Muscle of leg (tissue), 11 donors: ENCODE results near the gene RGS8. TPM values are rescaled to one million over a fixed set of nuclear protein-coding genes. Genes with fewer than 3 reads are reported as not detected.
"Not testable (repeated sequence)": the region's sequence is repeated elsewhere in the genome, so short reads cannot be mapped to it uniquely, and the experiment has no call there.

Experiments
- DNase-seq: peaks from one replicate; pipeline ENCODE4 v3.0.0; 2013
- H3K27ac ChIP-seq: one replicate; pipeline ENCODE4 v1.5.1; 2013; ENCODE audit warnings: mild to moderate bottlenecking, low read length, control low read depth
- H3K27me3 ChIP-seq: one replicate; pipeline ENCODE4 v1.6.1; 2013; ENCODE audit warnings: low read length; ENCODE audit not compliant: control insufficient read depth, insufficient read depth
- H3K36me3 ChIP-seq: one replicate; pipeline ENCODE4 v1.6.1; 2013; ENCODE audit warnings: low read length; ENCODE audit not compliant: control insufficient read depth, insufficient read depth
- H3K4me1 ChIP-seq: one replicate; pipeline ENCODE4 v1.6.1; 2013; ENCODE audit warnings: low read length; ENCODE audit not compliant: control insufficient read depth, insufficient read depth
- H3K4me3 ChIP-seq: one replicate; pipeline ENCODE4 v1.5.1; 2013; ENCODE audit warnings: low read length, control low read depth
- H3K9me3 ChIP-seq: replicated peaks from 2 replicates; pipeline ENCODE4 v1.6.1; 2013; ENCODE audit warnings: low read depth, low read length; ENCODE audit not compliant: control insufficient read depth
- WGBS: methylation state at CpG from one replicate; pipeline ENCODE4 v1.1.5; 2013; ENCODE audit warnings: missing lambda C conversion rate; ENCODE audit not compliant: insufficient coverage; 5-methylcytosine and 5-hydroxymethylcytosine counted together
- polyA plus RNA-seq, 8 donors: library from polyadenylated mRNA; unstranded; fragments of 120-200 nt; gene quantifications; one replicate each; pipeline versions ENCODE4 v1.2.1 to v1.2.3, GENCODE V29; 2013; ENCODE audit warnings: inconsistent platforms in 1 of 8, low replicate concordance in 1 of 8; ENCODE audit not compliant: insufficient read length in 8 of 8, insufficient read depth in 1 of 8
- total RNA-seq: library from RNA; stranded (reverse); fragments of 120-200 nt; gene quantifications from one replicate; pipeline ENCODE4 v1.2.4, GENCODE V29; 2013

Gene RGS8
- total and polyA plus RNA-seq, 9 donors = 0.04 to 0.18 (median 0.10) TPM; not detected in 1

DNA sequence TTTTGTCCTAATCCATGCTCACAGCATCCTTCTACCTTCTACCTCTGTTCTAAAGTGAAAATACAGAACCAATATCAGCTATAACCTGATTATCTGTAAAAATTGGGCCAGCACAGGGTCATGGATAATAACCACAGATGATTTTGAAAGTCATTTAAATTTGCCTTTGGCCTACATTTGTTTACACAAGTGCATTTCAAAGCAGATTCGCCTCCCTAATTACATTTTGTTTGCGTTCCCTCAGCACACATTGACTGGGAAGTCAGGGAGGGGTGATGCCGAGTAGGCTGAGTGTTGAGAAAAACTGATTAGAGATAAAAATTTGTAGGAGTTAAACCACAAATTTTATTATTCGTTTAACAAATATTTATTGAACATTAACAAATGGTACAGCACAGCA lies 19.2 kb upstream of the RGS8 start:
- WGBS = no CpG with 5 or more reads among the region's 4 CpGs
- H3K4me1 ChIP-seq = peaks cover 17% of the 10 kb centered on the region
- no peak overlapping the region for H3K27ac ChIP-seq

DNA sequence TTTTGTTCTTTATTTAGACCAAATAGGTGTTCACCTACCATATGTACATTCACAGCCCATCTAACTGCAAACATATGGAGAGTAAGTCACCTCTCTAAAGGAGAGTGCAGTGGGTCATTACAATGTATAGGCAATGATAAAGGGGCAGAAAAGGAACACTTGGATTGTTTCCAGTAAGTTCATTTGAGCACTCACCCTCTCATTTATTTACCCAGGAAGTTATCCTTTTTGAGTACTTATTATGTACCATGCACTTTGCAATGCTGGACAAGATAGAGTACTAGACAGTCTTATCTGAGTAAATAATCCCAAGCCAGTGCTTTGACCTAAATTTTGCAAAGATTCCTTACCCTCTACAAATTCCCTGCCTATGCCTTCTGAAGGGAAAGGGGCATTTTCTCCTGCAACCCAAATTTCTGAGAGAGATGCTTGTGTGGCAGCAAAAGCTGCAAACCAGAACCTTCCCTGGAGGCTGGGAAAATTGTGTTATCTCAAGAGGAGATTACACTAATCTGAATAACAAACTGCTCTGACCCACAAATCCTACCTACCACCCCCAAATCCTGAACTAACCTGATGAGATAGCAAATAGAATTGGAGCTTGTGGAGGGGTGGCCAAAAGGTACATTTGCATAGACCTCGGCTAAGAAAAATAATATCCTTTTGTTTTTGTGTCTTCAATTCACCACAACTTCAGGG lies 18.6 kb upstream of the RGS8 start:
- Histone ChIP-seq H3K4me1 (peaks cover 20% of the 10 kb centered on the region), H3K9me3 (no peaks in the 10 kb centered on the region), H3K27ac (no peak overlapping the region), H3K4me3 (no peak overlapping the region), H3K27me3 (no peaks in the 10 kb centered on the region), H3K36me3 (no peaks in the 10 kb centered on the region)
- no peak for DNase-seq
- WGBS = no CpG with 5 or more reads among the region's 1 CpG

More for the DNA sequence above, 19.2 kb upstream of the RGS8 start:
- H3K4me3 ChIP-seq = no peak overlapping the region
- no peaks in the 10 kb centered on the region for H3K36me3 ChIP-seq
- no peaks in the 10 kb centered on the region for H3K9me3 ChIP-seq
- no peak for DNase-seq
- no peaks in the 10 kb centered on the region for H3K27me3 ChIP-seq

DNA sequence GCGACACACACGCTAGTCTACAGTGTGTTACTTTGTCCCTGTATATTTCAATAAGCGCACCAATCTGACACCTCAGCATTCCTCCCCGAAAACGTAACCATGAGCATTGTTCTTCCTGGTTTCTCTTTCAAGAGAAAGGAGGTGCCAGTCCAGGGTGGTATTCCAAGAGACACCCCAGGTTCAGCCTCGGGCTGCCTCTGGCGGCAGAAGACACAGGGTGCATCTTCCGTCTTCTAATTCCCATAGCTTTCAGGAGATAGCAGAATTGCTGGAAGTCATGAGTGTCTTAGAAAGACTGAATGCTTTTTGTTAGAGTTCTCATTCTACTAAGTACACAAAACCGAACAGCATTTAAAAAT lies 15.9 kb upstream of the RGS8 start:
- Histone ChIP-seq H3K4me1 (peaks cover 23% of the 10 kb centered on the region), H3K27me3 (no peaks in the 10 kb centered on the region), H3K27ac (peak overlapping the region; percentile 78), H3K9me3 (no peaks in the 10 kb centered on the region), H3K36me3 (no peaks in the 10 kb centered on the region), H3K4me3 (peak overlapping the region; percentile 12)
- 57% methylated on average over 6 of the region's 9 CpGs for WGBS
- no peak for DNase-seq

DNA sequence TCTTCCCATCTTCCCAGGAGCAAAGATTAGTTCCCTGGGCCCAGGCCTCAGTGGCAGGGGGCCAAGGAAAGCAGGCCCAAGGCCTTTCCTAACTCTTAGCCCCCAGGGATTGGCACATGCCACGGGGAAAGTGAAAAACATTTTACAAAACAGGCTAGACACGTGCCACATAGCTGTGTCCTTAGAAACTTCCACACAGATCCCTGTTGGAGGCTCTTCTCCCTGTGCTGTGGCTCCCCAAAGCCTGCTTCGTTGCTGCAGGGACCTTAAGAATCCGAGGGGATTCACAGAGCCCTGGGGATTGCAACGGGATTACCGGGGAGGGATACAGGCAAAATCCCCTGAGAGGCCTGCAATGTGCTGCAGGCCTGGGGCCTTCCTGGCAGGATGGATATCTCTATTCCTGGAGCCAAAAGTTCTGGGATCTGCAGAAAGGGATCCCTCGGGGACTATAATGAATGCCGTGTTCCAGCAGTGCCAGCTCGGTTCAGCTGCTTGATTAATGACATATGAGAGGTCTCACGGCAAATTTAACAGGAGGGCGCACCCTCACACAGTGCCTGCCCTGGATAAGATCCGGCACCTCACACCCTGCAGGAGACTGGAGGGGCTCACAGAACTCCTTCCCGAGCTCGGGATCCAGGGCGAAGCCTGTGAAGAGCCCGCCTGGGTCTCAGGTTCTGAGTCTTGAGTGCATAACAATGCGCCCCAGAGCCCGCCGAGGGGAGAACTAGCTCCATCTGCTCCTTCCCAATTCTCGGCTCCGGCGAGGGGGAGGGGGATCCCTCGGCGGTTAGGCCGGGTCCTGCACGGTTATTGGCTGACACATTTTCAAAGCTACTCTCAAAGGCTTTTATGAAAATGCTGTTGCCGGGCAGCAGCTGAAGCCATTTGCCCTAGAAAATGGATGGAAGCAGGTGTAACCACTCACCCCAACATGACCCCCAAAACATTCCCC lies 15.3 kb upstream of the RGS8 start:
- WGBS = 22% methylated on average over 19 of the region's 27 CpGs
- Histone ChIP-seq H3K36me3 (no peaks in the 10 kb centered on the region), H3K4me3 (peak overlapping the region; percentile 16), H3K4me1 (peaks cover 23% of the 10 kb centered on the region), H3K27ac (peak overlapping the region; percentile 78), H3K27me3 (no peaks in the 10 kb centered on the region), H3K9me3 (no peaks in the 10 kb centered on the region)
- peak; percentile 74 for DNase-seq

DNA sequence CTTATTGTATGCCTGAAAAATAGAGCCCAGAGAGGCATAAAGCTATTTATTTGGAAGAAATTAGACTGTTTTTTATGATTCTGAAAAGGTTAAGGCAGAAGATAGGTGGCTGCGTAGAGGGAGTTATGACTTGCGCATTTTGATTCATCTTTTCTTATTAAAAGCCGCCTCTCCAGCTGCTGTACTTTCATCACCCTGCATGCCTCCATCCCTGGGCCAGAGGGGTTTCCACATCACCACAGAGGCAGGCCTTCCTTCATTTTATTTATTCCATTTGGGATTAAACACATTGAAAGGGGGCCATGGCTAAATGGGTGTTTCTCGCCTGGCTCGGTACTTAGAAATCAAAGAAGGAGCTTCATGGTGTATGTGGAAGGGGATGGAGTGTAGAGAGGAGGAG lies 14.6 kb upstream of the RGS8 start:
- WGBS = 84% methylated on average over 2 of the region's 5 CpGs
- Histone ChIP-seq H3K4me1 (peaks cover 23% of the 10 kb centered on the region), H3K4me3 (no peak overlapping the region), H3K27ac (peak overlapping the region; percentile 78), H3K36me3 (no peaks in the 10 kb centered on the region), H3K27me3 (no peaks in the 10 kb centered on the region), H3K9me3 (no peaks in the 10 kb centered on the region)
- DNase-seq = no peak

DNA sequence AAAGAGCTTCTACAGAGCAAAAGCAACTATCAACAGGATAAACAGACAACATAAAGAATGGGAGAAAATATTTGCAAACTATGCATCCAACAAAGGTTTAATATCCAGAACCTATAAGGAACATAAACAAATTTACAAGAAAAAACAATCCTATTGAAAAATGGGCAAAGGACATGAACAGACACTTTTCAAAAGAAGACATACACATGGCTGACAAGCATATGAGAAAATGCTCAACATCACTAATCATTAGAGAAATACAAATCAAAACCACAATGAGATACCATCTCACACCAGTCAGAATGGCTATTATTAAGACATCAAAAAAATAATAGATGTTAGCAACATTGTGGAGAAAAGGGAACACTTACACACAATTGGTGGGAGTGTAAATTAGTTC lies 8.8 kb upstream of the RGS8 start:
- H3K4me1 ChIP-seq, H3K9me3 ChIP-seq, H3K36me3 ChIP-seq, H3K27me3 ChIP-seq, DNase-seq, H3K27ac ChIP-seq, H3K4me3 ChIP-seq: not testable (repeated sequence)

DNA sequence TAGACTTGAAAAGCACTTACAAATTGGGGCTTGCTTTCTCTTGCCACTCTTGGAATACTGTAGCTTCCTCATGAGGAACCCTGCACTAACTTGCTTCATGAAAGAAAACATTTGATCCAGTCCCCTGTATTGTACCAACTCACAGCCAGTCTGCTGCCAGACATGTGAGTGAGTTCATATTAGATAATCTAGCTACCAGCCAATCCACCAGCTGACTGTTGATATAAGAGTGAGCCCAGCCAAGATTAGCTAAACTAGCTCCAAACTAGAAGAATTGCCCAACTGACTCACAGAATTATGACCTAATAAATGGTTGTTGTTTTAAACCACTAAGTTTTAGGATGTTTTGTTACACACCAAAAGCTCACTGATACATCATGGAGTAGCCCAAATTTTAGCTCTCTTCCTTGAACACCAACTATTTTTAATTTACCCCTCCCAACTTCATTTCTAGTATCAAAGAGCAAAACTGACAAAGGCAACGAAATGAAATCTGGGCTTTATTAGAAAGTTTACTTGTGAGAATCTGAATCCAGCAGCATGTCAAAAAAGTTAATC lies 6.6 kb upstream of the RGS8 start:
- no peak overlapping the region for H3K27ac ChIP-seq
- DNase-seq = no peak
- no peaks in the 10 kb centered on the region for H3K27me3 ChIP-seq
- no peak overlapping the region for H3K4me3 ChIP-seq
- WGBS = no CpG with 5 or more reads among the region's 1 CpG
- no peaks in the 10 kb centered on the region for H3K36me3 ChIP-seq
- no peaks in the 10 kb centered on the region for H3K4me1 ChIP-seq
- peaks cover 5% of the 10 kb centered on the region for H3K9me3 ChIP-seq

DNA sequence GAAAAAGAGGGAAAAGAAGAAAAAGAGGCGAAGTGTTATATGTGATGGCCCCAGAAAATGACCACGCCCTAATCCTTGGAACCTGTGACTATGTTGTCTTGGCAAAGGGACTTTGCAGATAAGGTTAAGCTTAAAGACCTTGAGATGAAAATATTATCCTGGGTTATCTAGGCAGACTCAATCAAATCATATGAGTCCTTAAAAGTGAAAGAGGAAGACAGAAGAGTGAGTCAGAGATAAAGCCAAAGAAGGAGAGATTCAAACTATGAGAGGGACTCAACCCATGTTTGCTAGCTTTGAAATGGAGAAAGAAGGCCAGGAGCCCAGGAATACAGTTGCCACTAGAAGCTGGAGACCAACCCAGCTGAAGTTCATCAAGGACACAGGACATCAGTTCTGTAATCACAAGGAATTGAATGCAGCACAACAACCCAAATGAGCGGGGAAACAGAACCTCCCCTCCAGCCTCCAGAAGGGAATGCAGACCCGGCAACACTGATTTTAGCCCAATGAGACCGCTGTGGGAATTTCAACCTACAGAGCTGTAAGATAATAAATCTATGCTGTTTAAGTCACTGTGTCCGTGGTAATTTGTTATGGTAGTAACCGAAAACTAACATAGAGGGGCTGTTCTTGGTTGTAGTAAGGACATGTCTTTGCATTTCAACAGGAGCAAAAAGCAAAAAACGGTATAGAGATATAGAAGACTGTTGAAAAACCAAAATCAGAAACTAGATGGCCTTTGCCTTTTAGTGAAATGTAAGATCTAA lies 4.2 kb upstream of the RGS8 start:
- Histone ChIP-seq H3K4me1 (no peaks in the 10 kb centered on the region), H3K4me3 (no peak overlapping the region), H3K27me3 (peaks cover 10% of the 10 kb centered on the region), H3K36me3 (no peaks in the 10 kb centered on the region), H3K9me3 (peaks cover 5% of the 10 kb centered on the region), H3K27ac (no peak overlapping the region)
- no peak for DNase-seq
- WGBS = 83% methylated on average over 3 of the region's 8 CpGs

DNA sequence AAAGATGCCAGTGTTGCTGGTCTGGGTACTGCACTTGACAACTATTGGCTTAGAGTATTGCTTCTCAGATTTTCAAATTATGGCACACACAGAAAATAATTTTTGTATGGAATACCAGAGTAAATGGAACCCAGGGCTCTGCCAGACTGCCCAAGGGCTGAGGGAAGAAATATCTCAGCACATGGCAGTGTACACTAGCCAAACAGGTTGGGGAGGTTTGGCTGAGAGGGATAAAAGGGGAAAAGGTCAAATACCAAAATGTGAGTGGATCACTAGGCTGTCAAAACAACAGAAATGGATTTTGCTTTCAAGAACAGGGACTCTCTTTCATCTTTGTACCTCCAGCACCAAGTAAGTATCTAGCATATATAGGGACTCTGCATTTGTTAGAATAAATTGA lies 3.0 kb upstream of the RGS8 start:
- Histone ChIP-seq H3K4me3 (no peak overlapping the region), H3K4me1 (no peaks in the 10 kb centered on the region), H3K36me3 (no peaks in the 10 kb centered on the region), H3K9me3 (peaks cover 2% of the 10 kb centered on the region), H3K27me3 (peaks cover 10% of the 10 kb centered on the region), H3K27ac (no peak overlapping the region)
- DNase-seq = no peak

DNA sequence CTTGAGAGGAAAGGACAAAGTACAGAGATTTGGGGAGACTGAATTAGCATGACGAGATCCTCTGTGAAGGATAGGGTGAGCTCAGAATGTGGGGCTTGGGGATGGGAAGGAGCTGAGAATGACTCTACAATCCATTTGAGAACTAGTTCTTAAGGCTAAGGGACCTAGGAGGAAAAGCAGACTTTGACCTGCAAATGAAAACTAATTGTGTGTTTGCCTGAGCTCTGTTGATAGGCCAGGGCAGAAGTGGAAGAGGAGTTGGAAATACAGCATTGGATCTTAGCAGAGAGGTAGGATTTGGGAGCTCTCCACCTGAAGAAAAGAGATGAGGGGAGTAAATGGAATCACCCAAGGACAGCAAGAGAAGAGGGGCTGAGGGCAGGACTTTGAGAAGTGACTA lies 2.1 kb upstream of the RGS8 start:
- Histone ChIP-seq H3K27ac (no peak overlapping the region), H3K27me3 (peaks cover 10% of the 10 kb centered on the region), H3K4me3 (no peak overlapping the region), H3K9me3 (no peaks in the 10 kb centered on the region), H3K36me3 (no peaks in the 10 kb centered on the region), H3K4me1 (no peaks in the 10 kb centered on the region)
- no peak for DNase-seq
- WGBS = 86% methylated on average over 1 of the region's 1 CpG
